ENCODE data around the gene P2RX1. TPM values are rescaled to one million over a fixed set of nuclear protein-coding genes. Genes with fewer than 3 reads are reported as not detected.

P2RX1 gene
- polyA plus RNA-seq, 1 experiment = 0.05 TPM

DNA sequence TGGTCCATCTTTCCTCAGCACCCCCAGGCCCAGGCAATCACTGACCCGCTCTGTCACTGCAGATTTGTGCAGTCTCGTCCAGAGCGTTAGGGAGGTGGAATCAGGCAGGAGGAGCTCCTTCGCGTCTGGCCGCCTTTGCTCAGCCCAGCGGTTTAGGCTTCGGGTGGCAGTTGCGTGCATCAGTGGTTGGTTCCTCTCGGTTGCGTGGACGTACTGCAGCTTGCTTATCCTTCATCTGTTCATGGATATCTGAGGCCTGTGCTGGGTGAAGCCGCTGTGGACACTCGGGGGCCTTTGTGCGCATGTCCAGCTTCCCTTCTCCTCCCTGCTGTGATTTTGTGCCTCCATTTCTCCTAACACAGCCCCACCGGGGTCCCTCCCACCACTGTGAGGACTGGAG is 4.7 kb upstream of the P2RX1 start:
- Histone ChIP-seq H3K27ac (ENCODE audit: low read depth, low read length) (no peak overlapping the region), H3K9me3 (ENCODE audit: control insufficient read depth, insufficient read depth, low read length) (no peaks in the 10 kb centered on the region; the same call in 1 of the 2 replicates), H3K27me3 (ENCODE audit: control insufficient read depth, insufficient read depth, low read length) (peaks cover 29% of the 10 kb centered on the region), H3K4me3 (ENCODE audit: low read depth, low read length) (no peak overlapping the region)
- ChIA-PET POLR2A (no interaction called here), CTCF (no interaction called here)
- DNase-seq (ENCODE audit: low read depth, low spot score) = no peak
- TF ChIP-seq, protein P1, sequence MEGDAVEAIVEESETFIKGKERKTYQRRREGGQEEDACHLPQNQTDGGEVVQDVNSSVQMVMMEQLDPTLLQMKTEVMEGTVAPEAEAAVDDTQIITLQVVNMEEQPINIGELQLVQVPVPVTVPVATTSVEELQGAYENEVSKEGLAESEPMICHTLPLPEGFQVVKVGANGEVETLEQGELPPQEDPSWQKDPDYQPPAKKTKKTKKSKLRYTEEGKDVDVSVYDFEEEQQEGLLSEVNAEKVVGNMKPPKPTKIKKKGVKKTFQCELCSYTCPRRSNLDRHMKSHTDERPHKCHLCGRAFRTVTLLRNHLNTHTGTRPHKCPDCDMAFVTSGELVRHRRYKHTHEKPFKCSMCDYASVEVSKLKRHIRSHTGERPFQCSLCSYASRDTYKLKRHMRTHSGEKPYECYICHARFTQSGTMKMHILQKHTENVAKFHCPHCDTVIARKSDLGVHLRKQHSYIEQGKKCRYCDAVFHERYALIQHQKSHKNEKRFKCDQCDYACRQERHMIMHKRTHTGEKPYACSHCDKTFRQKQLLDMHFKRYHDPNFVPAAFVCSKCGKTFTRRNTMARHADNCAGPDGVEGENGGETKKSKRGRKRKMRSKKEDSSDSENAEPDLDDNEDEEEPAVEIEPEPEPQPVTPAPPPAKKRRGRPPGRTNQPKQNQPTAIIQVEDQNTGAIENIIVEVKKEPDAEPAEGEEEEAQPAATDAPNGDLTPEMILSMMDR (IDR thresholded peaks at IDR 0.05; ENCODE audit: low read depth, low read length) = no peak

DNA sequence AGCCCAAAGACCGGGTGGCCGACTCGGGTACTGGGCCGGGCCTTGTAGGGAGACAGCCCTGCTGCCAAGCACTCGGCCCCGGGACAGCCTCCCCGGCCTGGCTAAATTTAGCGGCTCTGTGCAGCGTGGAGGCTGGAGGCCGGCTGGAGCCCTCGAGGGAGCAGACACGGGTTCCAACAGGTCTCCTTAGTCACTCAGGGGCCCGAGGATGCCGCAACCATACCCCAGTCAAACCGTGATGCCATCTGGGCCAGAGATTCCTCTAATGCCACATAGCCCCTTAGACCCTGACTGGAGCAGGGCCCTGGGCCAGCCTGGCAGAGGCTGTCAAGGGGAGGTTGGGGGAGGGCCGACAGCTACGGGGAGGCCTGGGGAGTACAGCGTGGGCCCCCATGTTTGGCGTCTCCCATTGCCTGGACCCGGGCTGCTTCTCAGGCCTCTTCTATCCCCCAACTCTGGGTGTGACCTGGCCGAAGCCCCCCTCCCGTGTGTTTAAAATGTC is 2.9 kb upstream of the P2RX1 start:
- H3K27ac ChIP-seq (ENCODE audit: low read depth, low read length) = no peak overlapping the region
- H3K9me3 ChIP-seq (ENCODE audit: control insufficient read depth, insufficient read depth, low read length) = no peaks in the 10 kb centered on the region; the same call in 1 of the 2 replicates
- ChIA-PET POLR2A (no interaction called here), CTCF (interaction anchor here (0.8 kb wide), 1 partner anchor 182 kb away, joined by 3 read pairs; no protein-coding TSS in a partner anchor)
- no peak for DNase-seq (ENCODE audit: low read depth, low spot score)
- H3K4me3 ChIP-seq (ENCODE audit: low read depth, low read length) = no peak overlapping the region
- peaks cover 13% of the 10 kb centered on the region for H3K27me3 ChIP-seq (ENCODE audit: control insufficient read depth, insufficient read depth, low read length)
- TF ChIP-seq, protein P1 (IDR thresholded peaks at IDR 0.05; ENCODE audit: low read depth, low read length) = no peak

DNA sequence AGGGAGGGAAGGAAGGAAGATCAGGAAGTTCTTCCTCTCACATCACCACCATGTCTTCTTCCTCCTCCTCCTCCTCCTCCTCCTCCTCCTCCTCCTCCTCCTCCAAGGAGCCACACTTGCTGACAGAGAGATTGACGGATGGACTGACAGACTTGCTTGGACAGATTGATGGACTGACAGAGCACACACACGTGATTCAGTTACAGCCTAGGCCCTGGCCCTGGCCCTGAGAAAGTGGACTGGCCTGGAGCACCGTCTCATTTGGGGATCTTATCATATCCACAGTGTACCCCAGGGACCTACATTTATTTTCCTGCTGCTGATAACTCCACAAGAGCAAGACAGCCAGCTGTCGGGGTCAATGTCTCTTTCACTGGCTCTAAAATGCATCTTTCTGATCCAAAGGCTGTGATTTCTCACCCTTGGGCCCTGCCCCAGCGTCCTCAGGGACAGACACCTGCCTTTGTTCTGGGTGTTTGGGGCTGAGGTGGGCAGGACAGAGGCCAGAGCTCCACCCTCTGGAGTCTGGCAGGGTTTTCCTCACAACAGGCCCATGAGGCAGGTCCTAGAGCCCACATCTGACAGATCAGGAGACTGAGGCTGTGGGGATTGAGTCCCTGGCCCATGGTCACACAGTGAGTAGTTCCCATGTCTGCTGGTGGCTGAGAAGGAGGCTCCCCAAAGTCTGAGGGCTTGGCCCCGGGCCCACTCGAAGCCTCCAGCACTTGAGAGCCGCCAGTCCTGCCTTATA is 2.3 kb upstream of the P2RX1 start:
- Histone ChIP-seq H3K27me3 (ENCODE audit: control insufficient read depth, insufficient read depth, low read length) (peaks cover 10% of the 10 kb centered on the region), H3K27ac (ENCODE audit: low read depth, low read length) (no peak overlapping the region), H3K9me3 (ENCODE audit: control insufficient read depth, insufficient read depth, low read length) (no peaks in the 10 kb centered on the region; the same call in 1 of the 2 replicates), H3K4me3 (ENCODE audit: low read depth, low read length) (no peak overlapping the region)
- ChIA-PET CTCF (interaction anchor here (0.8 kb wide), 1 partner anchor 181 kb away, joined by 3 read pairs; no protein-coding TSS in a partner anchor), POLR2A (no interaction called here)
- DNase-seq (ENCODE audit: low read depth, low spot score) = no peak
- TF ChIP-seq, protein P1 (IDR thresholded peaks at IDR 0.05; ENCODE audit: low read depth, low read length) = no peak

DNA sequence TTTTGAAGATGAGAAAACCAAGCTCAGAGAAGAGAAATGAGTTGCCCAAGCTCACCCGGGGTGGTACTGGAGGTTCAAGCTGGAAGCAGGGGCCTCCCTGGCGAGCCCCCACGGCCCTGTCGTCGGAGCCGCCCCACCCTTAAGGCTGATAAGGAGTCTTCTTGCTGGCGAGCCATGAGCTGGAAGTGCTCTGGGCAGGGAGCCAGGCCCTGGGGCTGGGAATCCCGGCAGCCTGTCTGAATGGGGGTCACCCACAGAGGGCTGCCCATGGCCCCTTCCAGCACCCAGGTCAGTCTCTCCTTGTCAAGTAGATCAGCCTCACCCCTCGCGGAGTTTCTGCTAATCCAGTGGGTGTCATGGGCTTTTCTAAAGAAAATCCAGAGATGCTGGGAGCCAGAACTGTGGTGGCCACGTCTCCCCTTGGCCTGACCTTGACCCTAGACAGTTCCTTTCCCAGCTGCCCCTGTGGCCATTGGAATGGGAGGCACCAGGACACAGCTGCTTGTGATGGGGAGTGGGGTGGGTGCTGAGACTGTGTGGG is 1.2 kb upstream of the P2RX1 start:
- H3K27me3 ChIP-seq (ENCODE audit: control insufficient read depth, insufficient read depth, low read length) = peaks cover 5% of the 10 kb centered on the region
- TF ChIP-seq, protein P1 (IDR thresholded peaks at IDR 0.05; ENCODE audit: low read depth, low read length) = no peak
- H3K27ac ChIP-seq (ENCODE audit: low read depth, low read length) = no peak overlapping the region
- no peak overlapping the region for H3K4me3 ChIP-seq (ENCODE audit: low read depth, low read length)
- ChIA-PET POLR2A (no interaction called here), CTCF (interaction anchor here (0.6 to 2.3 kb wide), 3 partner anchors 110 to 158 kb away, joined by 3 to 7 read pairs (median 6); no protein-coding TSS in a partner anchor)
- no peaks in the 10 kb centered on the region; the same call in 1 of the 2 replicates for H3K9me3 ChIP-seq (ENCODE audit: control insufficient read depth, insufficient read depth, low read length)
- no peak for DNase-seq (ENCODE audit: low read depth, low spot score)

DNA sequence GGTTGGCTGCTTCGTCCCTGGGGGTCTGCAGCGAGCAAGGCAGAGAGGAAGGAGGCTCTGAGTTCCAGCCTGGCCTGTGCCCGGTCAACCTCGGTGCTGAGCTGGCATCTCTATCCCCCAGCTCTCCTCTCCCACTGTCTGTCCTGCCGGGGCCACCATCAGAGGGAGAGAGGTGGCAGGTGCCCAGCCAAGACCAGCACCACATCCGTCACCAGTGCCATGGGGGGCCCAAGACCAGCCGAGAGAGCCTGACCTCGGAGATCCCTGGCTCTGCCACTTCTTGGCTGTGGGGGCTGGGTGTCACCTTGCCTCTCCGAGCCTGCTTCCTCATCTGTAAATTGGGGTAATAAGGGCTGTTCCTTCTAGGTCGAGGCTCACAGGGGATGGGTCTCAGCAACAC is 560 bp upstream of the P2RX1 start:
- CTCF ChIA-PET = interaction anchor here (0.6 to 2.3 kb wide), 3 partner anchors 111 to 159 kb away, joined by 3 to 7 read pairs (median 6); no protein-coding TSS in a partner anchor

More for the DNA sequence above, 560 bp upstream of the P2RX1 start:
- Histone ChIP-seq H3K27ac (ENCODE audit: low read depth, low read length) (no peak overlapping the region), H3K4me3 (ENCODE audit: low read depth, low read length) (no peak overlapping the region), H3K27me3 (ENCODE audit: control insufficient read depth, insufficient read depth, low read length) (peaks cover 5% of the 10 kb centered on the region), H3K9me3 (ENCODE audit: control insufficient read depth, insufficient read depth, low read length) (peaks cover 2% of the 10 kb centered on the region; the same call in 1 of the 2 replicates)
- TF ChIP-seq, protein P1 (IDR thresholded peaks at IDR 0.05; ENCODE audit: low read depth, low read length) = no peak
- POLR2A ChIA-PET = no interaction called here
- DNase-seq (ENCODE audit: low read depth, low spot score) = no peak

Measured in AG04450 (cell line).